ENCODE data around the gene PPP1R1B. TPM values are rescaled to one million over a fixed set of nuclear protein-coding genes. Genes with fewer than 3 reads are reported as not detected.
A peak's percentile ranks its signal among the peaks of the same experiment; 100 is the strongest.

PPP1R1B gene
- total and polyA plus RNA-seq, 9 of the 15 experiments (the other 6 are each of a cell fraction or from before 2014, with no cell fraction given): 0.07 to 0.18 (median 0.10) TPM; not detected in 4

DNA sequence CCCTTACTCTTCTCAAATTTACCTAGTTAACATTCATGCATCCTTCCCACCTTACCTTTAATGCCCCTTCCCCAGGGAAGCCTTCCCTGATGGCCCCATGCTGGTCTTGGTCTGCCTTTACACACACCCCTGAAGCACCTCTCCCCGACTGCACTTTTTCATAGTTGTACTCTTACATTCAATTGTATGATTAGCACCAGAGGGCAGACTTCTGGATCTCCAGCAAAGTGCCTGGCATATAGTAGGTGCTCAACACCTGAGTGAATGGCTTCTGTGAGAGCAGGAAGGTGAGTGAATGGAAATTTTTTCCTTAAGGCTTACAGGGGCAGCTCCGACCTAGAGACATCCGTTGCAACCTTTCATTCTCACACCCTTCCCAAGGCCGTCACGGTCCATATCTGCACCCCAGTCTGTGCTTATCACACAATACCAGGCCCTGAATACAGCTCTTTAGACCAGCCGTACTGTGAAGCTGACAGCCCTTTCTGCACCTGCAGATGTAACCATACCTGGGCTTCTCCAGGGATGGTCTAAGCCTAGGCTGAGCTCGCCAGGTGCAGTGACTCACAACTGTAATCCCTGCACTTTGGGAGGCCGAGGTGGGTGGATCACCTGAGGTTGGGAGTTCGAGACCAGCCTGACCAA, 56.7 kb downstream of the PPP1R1B start (continued):
- TF ChIP-seq HDAC2 (IDR thresholded peaks at IDR 0.05) (0 out of 2 replicates have a peak, but pooled peaks have one; percentile 24), ZNF384 (IDR thresholded peaks at IDR 0.05; ENCODE audit: low read depth, low read length) (no peak), ZNF696 (CRISPR knock-in tag; conservative IDR thresholded peaks at IDR 0.05) (no peak), KDM1A (IDR thresholded peaks at IDR 0.05) (peak; percentile 62 to 67), FOXM1 (IDR thresholded peaks at IDR 0.05; ENCODE audit: low read depth) (0 out of 2 replicates have a peak, but pooled peaks have one; percentile 41), FOXM1 (CRISPR knock-in tag; IDR thresholded peaks at IDR 0.05; ENCODE audit: low read depth) (no peak), GATA2 (CRISPR knock-in tag; IDR thresholded peaks at IDR 0.05) (peak; percentile 62), CTBP1 (IDR thresholded peaks at IDR 0.05; ENCODE audit: borderline replicate concordance) (peak; percentile 77; the same call in 1 of the 2 replicates), ZNF316 (IDR thresholded peaks at IDR 0.05) (no peak), U2AF2 (optimal IDR thresholded peaks at IDR 0.05; ENCODE audit: low read depth, low read length) (no peak), CBFA2T2 (conservative IDR thresholded peaks at IDR 0.05) (peak; percentile 89), ZNF232 (CRISPR knock-in tag; IDR thresholded peaks at IDR 0.05) (no peak), SOX6 (IDR thresholded peaks at IDR 0.05) (peak; percentile 55), KLF10 (CRISPR knock-in tag; IDR thresholded peaks at IDR 0.05) (no peak), CXXC5 (CRISPR knock-in tag; IDR thresholded peaks at IDR 0.05) (peak; percentile 52; the same call in 1 of the 2 replicates), NFIC (IDR thresholded peaks at IDR 0.05) (peak; percentile 69), SNIP1 (IDR thresholded peaks at IDR 0.05; ENCODE audit: low read depth) (no peak), DNMT1 (IDR thresholded peaks at IDR 0.05) (no peak), ZEB2 (IDR thresholded peaks at IDR 0.05) (peak; percentile 91), RUNX1 (IDR thresholded peaks at IDR 0.05; ENCODE audit: low read depth) (no peak), ARHGAP35 (IDR thresholded peaks at IDR 0.05; ENCODE audit: partially characterized antibody) (no peak), TAL1 (IDR thresholded peaks at IDR 0.05) (peak; percentile 88), SP2 (IDR thresholded peaks at IDR 0.05; ENCODE audit: extremely low read depth, low read depth, low read length, poor library complexity, severe bottlenecking) (no peak)
- TF ChIP-seq, protein P1, sequence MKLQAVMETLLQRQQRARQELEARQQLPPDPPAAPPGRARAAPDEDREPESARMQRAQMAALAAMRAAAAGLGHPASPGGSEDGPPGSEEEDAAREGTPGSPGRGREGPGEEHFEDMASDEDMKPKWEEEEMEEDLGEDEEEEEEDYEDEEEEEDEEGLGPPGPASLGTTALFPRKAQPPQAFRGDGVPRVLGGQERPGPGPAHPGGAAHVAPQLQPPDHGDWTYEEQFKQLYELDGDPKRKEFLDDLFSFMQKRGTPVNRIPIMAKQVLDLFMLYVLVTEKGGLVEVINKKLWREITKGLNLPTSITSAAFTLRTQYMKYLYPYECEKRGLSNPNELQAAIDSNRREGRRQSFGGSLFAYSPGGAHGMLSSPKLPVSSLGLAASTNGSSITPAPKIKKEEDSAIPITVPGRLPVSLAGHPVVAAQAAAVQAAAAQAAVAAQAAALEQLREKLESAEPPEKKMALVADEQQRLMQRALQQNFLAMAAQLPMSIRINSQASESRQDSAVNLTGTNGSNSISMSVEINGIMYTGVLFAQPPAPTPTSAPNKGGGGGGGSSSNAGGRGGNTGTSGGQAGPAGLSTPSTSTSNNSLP (IDR thresholded peaks at IDR 0.05; ENCODE audit: borderline replicate concordance, low read depth, low read length): no peak
- TF ChIP-seq, protein P2, sequence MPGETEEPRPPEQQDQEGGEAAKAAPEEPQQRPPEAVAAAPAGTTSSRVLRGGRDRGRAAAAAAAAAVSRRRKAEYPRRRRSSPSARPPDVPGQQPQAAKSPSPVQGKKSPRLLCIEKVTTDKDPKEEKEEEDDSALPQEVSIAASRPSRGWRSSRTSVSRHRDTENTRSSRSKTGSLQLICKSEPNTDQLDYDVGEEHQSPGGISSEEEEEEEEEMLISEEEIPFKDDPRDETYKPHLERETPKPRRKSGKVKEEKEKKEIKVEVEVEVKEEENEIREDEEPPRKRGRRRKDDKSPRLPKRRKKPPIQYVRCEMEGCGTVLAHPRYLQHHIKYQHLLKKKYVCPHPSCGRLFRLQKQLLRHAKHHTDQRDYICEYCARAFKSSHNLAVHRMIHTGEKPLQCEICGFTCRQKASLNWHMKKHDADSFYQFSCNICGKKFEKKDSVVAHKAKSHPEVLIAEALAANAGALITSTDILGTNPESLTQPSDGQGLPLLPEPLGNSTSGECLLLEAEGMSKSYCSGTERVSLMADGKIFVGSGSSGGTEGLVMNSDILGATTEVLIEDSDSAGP (CRISPR knock-in tag; IDR thresholded peaks at IDR 0.05): no peak
- TF ChIP-seq, protein P3, sequence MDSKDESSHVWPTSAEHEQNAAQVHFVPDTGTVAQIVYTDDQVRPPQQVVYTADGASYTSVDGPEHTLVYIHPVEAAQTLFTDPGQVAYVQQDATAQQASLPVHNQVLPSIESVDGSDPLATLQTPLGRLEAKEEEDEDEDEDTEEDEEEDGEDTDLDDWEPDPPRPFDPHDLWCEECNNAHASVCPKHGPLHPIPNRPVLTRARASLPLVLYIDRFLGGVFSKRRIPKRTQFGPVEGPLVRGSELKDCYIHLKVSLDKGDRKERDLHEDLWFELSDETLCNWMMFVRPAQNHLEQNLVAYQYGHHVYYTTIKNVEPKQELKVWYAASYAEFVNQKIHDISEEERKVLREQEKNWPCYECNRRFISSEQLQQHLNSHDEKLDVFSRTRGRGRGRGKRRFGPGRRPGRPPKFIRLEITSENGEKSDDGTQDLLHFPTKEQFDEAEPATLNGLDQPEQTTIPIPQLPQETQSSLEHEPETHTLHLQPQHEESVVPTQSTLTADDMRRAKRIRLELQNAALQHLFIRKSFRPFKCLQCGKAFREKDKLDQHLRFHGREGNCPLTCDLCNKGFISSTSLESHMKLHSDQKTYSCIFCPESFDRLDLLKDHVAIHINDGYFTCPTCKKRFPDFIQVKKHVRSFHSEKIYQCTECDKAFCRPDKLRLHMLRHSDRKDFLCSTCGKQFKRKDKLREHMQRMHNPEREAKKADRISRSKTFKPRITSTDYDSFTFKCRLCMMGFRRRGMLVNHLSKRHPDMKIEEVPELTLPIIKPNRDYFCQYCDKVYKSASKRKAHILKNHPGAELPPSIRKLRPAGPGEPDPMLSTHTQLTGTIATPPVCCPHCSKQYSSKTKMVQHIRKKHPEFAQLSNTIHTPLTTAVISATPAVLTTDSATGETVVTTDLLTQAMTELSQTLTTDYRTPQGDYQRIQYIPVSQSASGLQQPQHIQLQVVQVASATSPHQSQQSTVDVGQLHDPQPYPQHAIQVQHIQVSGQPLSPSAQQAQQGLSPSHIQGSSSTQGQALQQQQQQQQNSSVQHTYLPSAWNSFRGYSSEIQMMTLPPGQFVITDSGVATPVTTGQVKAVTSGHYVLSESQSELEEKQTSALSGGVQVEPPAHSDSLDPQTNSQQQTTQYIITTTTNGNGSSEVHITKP (IDR thresholded peaks at IDR 0.05; ENCODE audit: partially characterized antibody): no peak
